PFSK-1 (cell line): Measurements from ENCODE around the gene TTLL7.

Source experiments
- FOXP2 ChIP-seq: optimal IDR thresholded peaks from 2 replicates; pipeline ENCODE3; 2011; ENCODE audit warnings: borderline replicate concordance, control low read depth, inconsistent platforms; ENCODE audit not compliant: insufficient read depth; ENCODE audit errors: extremely low read length, extremely low read depth
- POLR2AphosphoS5 ChIP-seq: IDR thresholded peaks from 2 replicates; pipeline ENCODE4 v1.6.1; 2012; ENCODE audit warnings: low read depth, mild to moderate bottlenecking, control low read depth, low read length, moderate library complexity
- REST ChIP-seq, 2 experiments: IDR thresholded peaks; 2 replicates each; pipeline versions ENCODE4 v1.6.1 to v1.8.0; 2011 to 2012; ENCODE audit warnings: low read depth in 2 of 2, low read length in 2 of 2, control low read depth in 1 of 2, inconsistent platforms in 1 of 2, mild to moderate bottlenecking in 1 of 2, moderate library complexity in 1 of 2; ENCODE audit not compliant: insufficient read depth in 1 of 2
- SIN3A ChIP-seq: IDR thresholded peaks from 2 replicates; pipeline ENCODE4 v1.6.1; 2012; ENCODE audit warnings: mild to moderate bottlenecking, low read length, moderate library complexity, borderline replicate concordance; ENCODE audit not compliant: insufficient read depth
- TAF1 ChIP-seq: IDR thresholded peaks from 2 replicates; pipeline ENCODE4 v1.6.1; 2012; ENCODE audit warnings: low read length, control low read depth, borderline replicate concordance; ENCODE audit not compliant: insufficient read depth

- no peak for TF ChIP-seq SIN3A
- TF ChIP-seq REST (IDR thresholded peaks at IDR 0.05; ENCODE audit: insufficient read depth in 1 of 2, low read depth in 2 of 2, low read length in 2 of 2) = no peak
- no peak for TF ChIP-seq POLR2AphosphoS5
- no peak for TF ChIP-seq TAF1
- TF ChIP-seq FOXP2 = no peak
These were observed 66.2 kb downstream of the TTLL7 start for GRCh38 chr1:83932693-83933092.
